Effector memory CD4-positive, alpha-beta T cell (primary cell): Measurements from ENCODE around the gene TYMP.

Experiments
- DNase-seq, 3 donors: peaks; one replicate each; pipeline ENCODE4 v3.0.0-alpha.2; 2020
- H3K27ac ChIP-seq: 2 replicates; pipeline ENCODE4 v1.7.0; 2013; ENCODE audit warnings: mild to moderate bottlenecking, low read length, moderate library complexity; ENCODE audit not compliant: insufficient read depth, poor library complexity, severe bottlenecking
- H3K27me3 ChIP-seq: replicated peaks from 2 replicates; pipeline ENCODE4 v1.7.0; 2013; ENCODE audit warnings: mild to moderate bottlenecking, low read length; ENCODE audit not compliant: insufficient read depth, control insufficient read depth, poor library complexity, severe bottlenecking
- H3K36me3 ChIP-seq: 2 replicates; pipeline ENCODE4 v1.7.0; 2013; ENCODE audit warnings: mild to moderate bottlenecking, low read length, moderate library complexity; ENCODE audit not compliant: control insufficient read depth, insufficient read depth
- H3K4me1 ChIP-seq: 2 replicates; pipeline ENCODE4 v1.7.0; 2013; ENCODE audit warnings: low read length, mild to moderate bottlenecking; ENCODE audit not compliant: control insufficient read depth, insufficient read depth, poor library complexity, severe bottlenecking
- H3K4me3 ChIP-seq: 2 replicates; pipeline ENCODE4 v1.7.0; 2013; ENCODE audit warnings: low read length, low read depth, mild to moderate bottlenecking; ENCODE audit not compliant: insufficient read depth, poor library complexity, severe bottlenecking
- H3K9me3 ChIP-seq: 2 replicates; pipeline ENCODE4 v1.7.0; 2013; ENCODE audit warnings: mild to moderate bottlenecking, low read length, moderate library complexity; ENCODE audit not compliant: control insufficient read depth

TYMP gene

GRCh38 chr22:50530580-50530876, 716 bp upstream of the TYMP start:
- DNase-seq = no peak

GRCh38 chr22:50529416-50529896, 356 bp downstream of the TYMP start:
- Histone ChIP-seq H3K27ac (peak overlapping the region; percentile 97), H3K4me3 (peak overlapping the region; percentile 66), H3K9me3 (no peaks in the 10 kb centered on the region), H3K4me1 (peaks cover 41% of the 10 kb centered on the region), H3K27me3 (no peaks in the 10 kb centered on the region), H3K36me3 (no peaks in the 10 kb centered on the region)
- DNase-seq = peak in 1 of 3 donors; percentile 27

More at GRCh38 chr22:50530580-50530876, 716 bp upstream of the TYMP start:
- peak overlapping the region; percentile 97 for H3K27ac ChIP-seq
- H3K4me3 ChIP-seq = peak overlapping the region; percentile 66
- no peaks in the 10 kb centered on the region for H3K36me3 ChIP-seq
- no peaks in the 10 kb centered on the region for H3K27me3 ChIP-seq
- H3K4me1 ChIP-seq = peaks cover 34% of the 10 kb centered on the region
- no peaks in the 10 kb centered on the region for H3K9me3 ChIP-seq

- no peak for DNase-seq
- Histone ChIP-seq H3K9me3 (no peaks in the 10 kb centered on the region), H3K27me3 (no peaks in the 10 kb centered on the region), H3K36me3 (no peaks in the 10 kb centered on the region), H3K27ac (peak overlapping the region; percentile 97), H3K4me3 (no peak overlapping the region), H3K4me1 (peaks cover 47% of the 10 kb centered on the region)
Measured at GRCh38 chr22:50528682-50529415, 963 bp downstream of the TYMP start.

- DNase-seq = no peak
- Histone ChIP-seq H3K36me3 (peaks cover 5% of the 10 kb centered on the region), H3K4me1 (peaks cover 44% of the 10 kb centered on the region), H3K27ac (peak overlapping the region; percentile 97), H3K27me3 (no peaks in the 10 kb centered on the region), H3K9me3 (no peaks in the 10 kb centered on the region), H3K4me3 (no peak overlapping the region)
Measured at GRCh38 chr22:50527921-50528681, 1.7 kb downstream of the TYMP start.

GRCh38 chr22:50526834-50527801, 2.7 kb downstream of the TYMP start:
- Histone ChIP-seq H3K4me3 (peak overlapping the region; percentile 71), H3K4me1 (peaks cover 43% of the 10 kb centered on the region), H3K27ac (peak overlapping the region; percentile 94), H3K36me3 (peaks cover 14% of the 10 kb centered on the region), H3K9me3 (no peaks in the 10 kb centered on the region), H3K27me3 (no peaks in the 10 kb centered on the region)
- DNase-seq = no peak

- Histone ChIP-seq H3K36me3 (peaks cover 19% of the 10 kb centered on the region), H3K4me3 (peak overlapping the region; percentile 71), H3K9me3 (no peaks in the 10 kb centered on the region), H3K27me3 (no peaks in the 10 kb centered on the region), H3K27ac (peak overlapping the region; percentile 94), H3K4me1 (peaks cover 39% of the 10 kb centered on the region)
- peak; percentile 73 to 82 (median 81) for DNase-seq
Measured at GRCh38 chr22:50526108-50526833, 3.5 kb downstream of the TYMP start.

- Histone ChIP-seq H3K36me3 (peaks cover 21% of the 10 kb centered on the region), H3K27me3 (no peaks in the 10 kb centered on the region), H3K9me3 (no peaks in the 10 kb centered on the region), H3K4me3 (peak overlapping the region; percentile 71), H3K27ac (peak overlapping the region; percentile 94), H3K4me1 (peaks cover 38% of the 10 kb centered on the region)
- DNase-seq = no peak
Measured at GRCh38 chr22:50525858-50526107, 4.0 kb downstream of the TYMP start.

- H3K9me3 ChIP-seq = no peaks in the 10 kb centered on the region
- peak within 1 kb of the TSS; percentile 94 for H3K27ac ChIP-seq
- peak; percentile 93 to 97 (median 96) for DNase-seq
- peak within 1 kb of the TSS; percentile 71 for H3K4me3 ChIP-seq
- no peaks in the 10 kb centered on the region for H3K27me3 ChIP-seq
- peaks cover 24% of the 10 kb centered on the region for H3K36me3 ChIP-seq
- H3K4me1 ChIP-seq = peaks cover 33% of the 10 kb centered on the region
Measured at GRCh38 chr22:50525104-50525857, 4.5 kb downstream of the TYMP start, which contains the start of gene SCO2. Gene SCO2 (minus strand): TSS chr22:50525598. CDS start chr22:50524411, 1,187 bp downstream.

GRCh38 chr22:50524676-50525103, 5.1 kb downstream of the TYMP start:
- Histone ChIP-seq H3K27ac (peak overlapping the region; percentile 94), H3K4me3 (peak overlapping the region; percentile 71), H3K27me3 (no peaks in the 10 kb centered on the region), H3K36me3 (peaks cover 25% of the 10 kb centered on the region), H3K4me1 (peaks cover 29% of the 10 kb centered on the region), H3K9me3 (no peaks in the 10 kb centered on the region)
- DNase-seq = no peak
